Dendritic cell treated with granulocyte-macrophage colony-stimulating factor and Interleukin-4, amounts not matched to agents 40 ng/mL and 50 ng/mL, for 4 days (primary cell): ENCODE measurements around the gene HELB.
"Not testable (repeated sequence)": the region's sequence is repeated elsewhere in the genome, so short reads cannot be mapped to it uniquely, and the experiment has no call there.

Experiments
- H3K27ac Mint-ChIP-seq: one replicate; pipeline ENCODE4 v1.8.0; 2022; ENCODE audit warnings: mild to moderate bottlenecking, mixed read lengths
- H3K27me3 Mint-ChIP-seq: one replicate; pipeline ENCODE4 v1.8.0; 2022; ENCODE audit warnings: mild to moderate bottlenecking, mixed read lengths
- H3K36me3 Mint-ChIP-seq: one replicate; pipeline ENCODE4 v1.8.0; 2022; ENCODE audit warnings: low read depth, mixed read lengths
- H3K4me1 Mint-ChIP-seq: one replicate; pipeline ENCODE4 v1.8.0; 2022; ENCODE audit warnings: low read depth, mixed read lengths
- H3K4me3 Mint-ChIP-seq: one replicate; pipeline ENCODE4 v1.8.0; 2022; ENCODE audit warnings: mild to moderate bottlenecking, moderate library complexity, mixed read lengths
- H3K9me3 Mint-ChIP-seq: one replicate; pipeline ENCODE4 v1.8.0; 2022; ENCODE audit warnings: mixed read lengths
- intact Hi-C: fragments of 100-400 bp; cut with micrococcal nuclease; formaldehyde crosslinking; loops from one replicate; pipeline ENCODE4 v1.15.0; 2022

Gene HELB

DNA sequence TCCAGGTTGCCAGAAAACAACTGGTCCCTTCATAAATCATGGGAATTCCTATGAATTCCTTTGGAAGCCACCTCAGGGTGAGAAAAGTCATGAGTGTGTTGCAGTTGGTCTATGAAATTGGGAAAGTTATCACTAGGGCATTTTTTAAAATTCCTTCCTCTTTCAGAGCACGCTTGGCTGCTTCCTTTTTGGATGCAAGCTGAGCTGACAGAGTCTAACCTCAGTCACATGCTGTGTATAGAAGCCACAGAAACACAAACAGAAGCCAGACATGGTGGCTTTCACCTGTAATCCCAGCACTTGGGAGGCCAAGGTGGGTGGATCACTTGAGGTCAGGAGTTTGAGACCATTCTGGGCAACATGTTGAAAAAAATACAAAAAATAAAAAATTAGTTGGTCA is 21.7 kb upstream of the HELB start:
- intact Hi-C loops = no loop called here
- no peak overlapping the region for H3K4me3 Mint-ChIP-seq
- H3K27me3 Mint-ChIP-seq = no peaks in the 10 kb centered on the region
- H3K27ac Mint-ChIP-seq = peak overlapping the region; percentile 69
- H3K4me1 Mint-ChIP-seq = peaks cover 32% of the 10 kb centered on the region
- no peaks in the 10 kb centered on the region for H3K36me3 Mint-ChIP-seq
- H3K9me3 Mint-ChIP-seq = peaks cover 11% of the 10 kb centered on the region

DNA sequence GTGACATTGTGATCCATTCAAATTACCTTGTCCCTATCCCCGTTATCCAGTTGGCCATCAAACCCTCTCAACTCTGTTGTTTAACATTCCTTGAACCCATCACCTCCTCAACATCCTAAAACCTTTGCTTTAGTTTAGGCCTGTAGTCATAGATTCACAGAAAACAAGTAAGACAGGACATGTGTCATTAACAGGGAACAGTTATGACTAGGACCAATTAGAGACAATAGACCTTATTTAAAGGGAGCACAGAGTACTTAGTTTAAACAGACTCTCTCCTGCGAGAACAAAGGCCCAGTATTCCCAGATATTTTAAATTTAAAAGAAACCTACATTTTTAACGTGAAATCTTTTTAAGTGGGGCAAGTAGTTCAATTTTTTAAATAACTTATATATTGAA is 20.0 kb upstream of the HELB start:
- Mint-ChIP-seq H3K9me3 (peaks cover 11% of the 10 kb centered on the region), H3K27me3 (no peaks in the 10 kb centered on the region), H3K36me3 (no peaks in the 10 kb centered on the region), H3K4me1 (peaks cover 39% of the 10 kb centered on the region), H3K4me3 (no peak overlapping the region), H3K27ac (peak overlapping the region; percentile 11)
- intact Hi-C loops = no loop called here

DNA sequence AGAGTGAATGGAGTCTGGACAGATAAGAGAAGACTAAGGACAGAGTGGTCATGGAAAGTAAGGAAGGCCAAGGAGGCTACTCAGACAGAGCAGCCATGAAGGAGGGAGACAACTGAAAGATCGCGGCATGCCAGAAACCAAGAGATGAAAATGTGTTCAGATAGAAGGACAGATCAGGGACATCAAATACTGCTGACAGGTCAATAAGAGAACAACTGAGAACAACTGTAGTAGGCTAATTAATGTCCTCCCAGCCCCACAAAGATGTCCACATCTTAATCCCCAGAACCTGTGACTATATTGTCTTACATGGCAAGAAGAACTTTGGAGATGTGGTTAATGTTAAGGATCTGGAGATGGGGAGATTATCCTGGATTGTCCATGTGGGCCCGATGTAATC is 15.0 kb upstream of the HELB start:
- peaks cover 12% of the 10 kb centered on the region for H3K4me1 Mint-ChIP-seq
- H3K4me3 Mint-ChIP-seq = no peak overlapping the region
- H3K27ac Mint-ChIP-seq = no peak overlapping the region
- H3K36me3 Mint-ChIP-seq = no peaks in the 10 kb centered on the region
- intact Hi-C loops = no loop called here
- no peaks in the 10 kb centered on the region for H3K27me3 Mint-ChIP-seq
- no peaks in the 10 kb centered on the region for H3K9me3 Mint-ChIP-seq

DNA sequence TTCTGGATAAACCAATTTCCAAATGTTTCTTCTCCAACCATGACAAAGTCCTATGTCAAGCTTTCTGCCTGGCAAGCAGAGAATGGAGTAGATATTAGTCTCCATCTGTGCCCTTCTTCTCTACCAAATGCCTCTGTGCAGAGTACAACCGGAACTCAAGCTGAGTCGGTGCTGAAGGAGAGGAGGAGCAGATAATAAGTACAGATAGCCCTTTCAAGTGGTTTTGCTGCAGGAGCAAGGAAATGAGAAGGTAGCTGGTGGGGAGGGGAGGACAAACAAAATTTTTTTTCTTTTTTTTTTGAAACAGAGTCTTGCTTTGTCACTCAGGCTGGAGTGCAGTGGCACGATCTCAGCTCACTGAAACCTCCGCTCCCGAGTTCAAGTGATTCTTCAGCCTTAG is 14.2 kb upstream of the HELB start:
- Mint-ChIP-seq H3K9me3 (no peaks in the 10 kb centered on the region), H3K4me3 (no peak overlapping the region), H3K27ac (no peak overlapping the region), H3K4me1 (peaks cover 10% of the 10 kb centered on the region), H3K27me3 (no peaks in the 10 kb centered on the region), H3K36me3 (no peaks in the 10 kb centered on the region)
- intact Hi-C loops = no loop called here

DNA sequence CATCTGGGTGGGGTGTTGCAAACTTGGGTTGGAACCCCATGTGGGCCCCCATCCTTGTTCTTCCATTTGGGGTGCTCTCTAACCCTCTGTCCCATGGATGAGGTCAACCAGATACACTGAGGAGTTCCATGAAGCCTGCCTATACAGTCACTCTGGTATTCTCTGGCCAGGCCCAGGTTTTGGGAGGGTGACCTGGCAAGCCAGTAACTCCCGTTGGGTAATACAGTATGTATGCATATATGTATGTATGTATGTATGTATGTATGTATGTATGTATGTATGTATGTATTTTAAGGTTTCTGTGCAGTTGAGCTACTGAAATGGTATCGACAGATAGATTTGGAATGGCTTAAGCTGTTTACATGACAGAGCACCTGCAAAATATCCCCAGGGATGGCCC is 12.8 kb upstream of the HELB start:
- peaks cover 6% of the 10 kb centered on the region for H3K4me1 Mint-ChIP-seq
- H3K4me3 Mint-ChIP-seq = no peak overlapping the region
- no peaks in the 10 kb centered on the region for H3K9me3 Mint-ChIP-seq
- H3K36me3 Mint-ChIP-seq = no peaks in the 10 kb centered on the region
- intact Hi-C loops = no loop called here
- H3K27ac Mint-ChIP-seq = no peak overlapping the region
- no peaks in the 10 kb centered on the region for H3K27me3 Mint-ChIP-seq

DNA sequence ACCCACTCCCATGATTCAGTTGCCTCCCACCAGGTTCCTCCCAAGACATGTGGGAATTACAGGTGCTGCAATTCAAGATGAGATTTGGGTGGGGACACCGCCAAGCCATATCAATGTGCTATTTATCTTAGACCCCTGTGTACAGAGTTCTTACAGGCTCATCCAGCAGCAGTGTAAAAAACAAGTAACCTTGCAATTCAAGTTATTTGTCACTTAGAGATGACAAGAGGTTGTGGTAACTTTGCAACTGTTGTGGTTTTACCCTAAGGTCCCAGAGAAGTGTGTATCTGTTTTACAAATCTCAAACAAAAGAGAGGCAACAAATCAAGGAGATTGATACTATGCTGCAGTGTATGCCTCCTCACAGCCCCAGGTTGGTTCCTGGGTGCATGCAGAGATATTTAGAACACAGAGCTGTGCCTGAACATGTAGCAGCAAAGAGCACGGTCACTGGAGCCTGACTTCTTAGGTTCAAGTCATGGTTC is 11.5 kb upstream of the HELB start:
- no peaks in the 10 kb centered on the region for H3K36me3 Mint-ChIP-seq
- no peaks in the 10 kb centered on the region for H3K9me3 Mint-ChIP-seq
- intact Hi-C loops = no loop called here
- H3K27me3 Mint-ChIP-seq = no peaks in the 10 kb centered on the region
- no peak overlapping the region for H3K27ac Mint-ChIP-seq
- H3K4me1 Mint-ChIP-seq = peaks cover 6% of the 10 kb centered on the region
- no peak overlapping the region for H3K4me3 Mint-ChIP-seq

DNA sequence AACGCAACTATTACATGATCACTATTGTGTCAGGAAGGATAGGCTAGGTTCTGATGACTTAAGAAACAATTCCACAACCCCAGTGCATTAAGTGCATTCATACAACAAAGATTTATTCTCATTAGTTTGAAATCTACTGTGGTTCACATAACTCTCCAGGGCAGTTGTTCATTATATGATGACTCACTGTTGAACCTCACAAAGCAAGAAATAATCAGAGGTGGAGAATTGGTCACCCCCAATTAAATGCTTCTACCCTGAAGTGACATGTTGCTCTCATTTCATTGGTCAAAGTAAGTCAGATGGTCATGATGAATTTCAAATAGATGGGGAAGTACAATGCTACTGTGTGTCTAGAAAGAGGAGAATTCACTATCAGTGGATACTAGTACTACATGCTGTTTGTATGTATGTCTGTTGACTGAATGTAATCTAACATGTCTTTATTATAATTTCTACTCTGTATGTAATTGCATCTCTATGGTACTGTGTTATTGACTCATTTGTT is 6.1 kb upstream of the HELB start:
- no peaks in the 10 kb centered on the region for H3K36me3 Mint-ChIP-seq
- H3K27ac Mint-ChIP-seq = no peak overlapping the region
- intact Hi-C loops = no loop called here
- H3K4me1 Mint-ChIP-seq = peaks cover 7% of the 10 kb centered on the region
- H3K27me3 Mint-ChIP-seq = no peaks in the 10 kb centered on the region
- no peaks in the 10 kb centered on the region for H3K9me3 Mint-ChIP-seq
- H3K4me3 Mint-ChIP-seq = no peak overlapping the region

DNA sequence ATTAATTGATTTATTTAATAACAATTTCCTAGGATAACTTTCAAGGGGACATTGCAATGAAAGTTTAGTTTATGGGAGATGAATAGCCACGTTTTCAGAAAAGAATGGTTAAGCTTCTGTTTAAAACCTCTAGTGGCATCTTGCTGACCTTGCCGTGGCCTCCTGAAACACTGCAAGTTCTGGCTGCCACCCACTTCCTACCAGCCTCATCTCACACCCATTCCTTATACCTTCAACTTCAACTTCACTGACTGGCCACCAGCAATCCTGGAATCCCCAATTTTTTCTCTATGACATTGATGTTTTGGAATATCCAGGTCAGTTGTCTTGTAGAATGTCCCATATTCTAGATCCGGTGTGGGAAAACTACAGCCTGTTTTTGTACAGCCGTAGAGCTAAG is 5.2 kb upstream of the HELB start:
- Mint-ChIP-seq H3K4me3 (no peak overlapping the region), H3K9me3 (no peaks in the 10 kb centered on the region), H3K27me3 (no peaks in the 10 kb centered on the region), H3K27ac (no peak overlapping the region), H3K4me1 (peaks cover 10% of the 10 kb centered on the region), H3K36me3 (peaks cover 3% of the 10 kb centered on the region)
- intact Hi-C loops = no loop called here

DNA sequence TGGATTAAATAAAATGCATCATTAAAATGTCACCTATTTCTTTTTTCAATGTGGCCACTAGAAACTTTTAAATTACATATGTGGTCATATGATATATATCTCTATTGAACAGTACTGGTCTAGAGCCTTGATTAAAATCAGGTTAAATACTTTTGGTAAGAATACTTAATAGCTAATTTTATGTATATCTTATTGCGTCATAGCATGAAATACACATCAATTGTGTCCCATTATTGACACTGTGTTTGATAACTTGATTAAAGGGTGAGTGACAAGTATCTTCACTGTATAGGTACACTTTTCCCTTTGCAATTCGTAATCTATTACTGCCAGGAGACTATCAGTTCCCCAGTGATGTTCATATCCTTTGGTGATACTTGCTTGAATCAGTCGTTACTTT is 4.4 kb upstream of the HELB start:
- H3K27me3 Mint-ChIP-seq = no peaks in the 10 kb centered on the region
- H3K4me1 Mint-ChIP-seq = peaks cover 11% of the 10 kb centered on the region
- peaks cover 10% of the 10 kb centered on the region for H3K36me3 Mint-ChIP-seq
- no peaks in the 10 kb centered on the region for H3K9me3 Mint-ChIP-seq
- H3K4me3 Mint-ChIP-seq = no peak overlapping the region
- no peak overlapping the region for H3K27ac Mint-ChIP-seq
- intact Hi-C loops = no loop called here

DNA sequence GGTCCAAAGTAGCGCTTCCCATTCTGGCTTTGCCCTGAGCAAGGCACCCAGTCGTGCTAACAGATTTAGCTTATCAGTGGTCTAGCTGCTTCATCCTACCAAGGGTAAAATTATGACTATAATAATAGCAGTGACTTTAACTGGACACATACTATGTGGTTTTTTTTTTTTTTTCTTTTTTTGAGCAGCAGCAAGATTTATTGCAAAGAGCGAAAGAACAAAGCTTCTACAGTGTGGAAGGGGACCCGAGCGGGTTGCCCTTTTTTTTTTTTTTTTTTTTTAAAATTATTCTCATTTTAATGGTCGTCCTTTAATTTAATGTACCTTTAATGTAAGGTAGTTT is 505 bp downstream of the HELB start:
- H3K9me3 Mint-ChIP-seq = no peaks in the 10 kb centered on the region
- peaks cover 31% of the 10 kb centered on the region for H3K4me1 Mint-ChIP-seq
- intact Hi-C loops = loop anchor here (1.0 to 10.0 kb wide), 4 partner anchors 35 to 962 kb away; partner anchors contain the start of genes CAND1 and TMBIM4
- H3K27me3 Mint-ChIP-seq = no peaks in the 10 kb centered on the region
- peak overlapping the region; percentile 97 for H3K4me3 Mint-ChIP-seq
- H3K27ac Mint-ChIP-seq = peak overlapping the region; percentile 93
- peaks cover 42% of the 10 kb centered on the region for H3K36me3 Mint-ChIP-seq

DNA sequence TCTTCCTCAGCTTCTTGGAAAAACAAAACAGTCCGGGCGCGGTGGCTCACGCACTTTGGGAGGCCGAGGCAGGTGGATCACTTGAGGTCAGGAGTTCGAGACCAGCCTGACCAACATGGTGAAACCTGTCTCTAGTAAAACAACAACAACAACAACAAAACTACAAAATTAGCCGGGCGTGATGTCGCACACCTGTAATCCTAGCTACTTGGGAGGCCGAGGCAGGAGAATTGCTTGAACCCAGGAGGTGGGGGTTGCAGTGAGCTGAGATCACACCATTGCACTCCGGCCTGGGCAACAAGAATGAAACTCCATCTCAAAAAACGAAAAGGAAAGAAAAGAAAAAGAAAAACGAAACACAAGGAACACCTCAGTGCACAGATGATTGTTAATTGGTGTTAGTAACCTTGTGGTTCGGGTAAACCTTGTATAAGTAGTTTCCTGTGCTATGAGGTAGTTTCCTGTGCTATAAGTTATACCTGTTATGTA is 1.1 kb downstream of the HELB start:
- H3K4me3 Mint-ChIP-seq = peak overlapping the region; percentile 97
- intact Hi-C loops = loop anchor here (5.0 to 10.0 kb wide), 3 partner anchors 36 to 961 kb away; partner anchors contain the start of gene CAND1
- peaks cover 31% of the 10 kb centered on the region for H3K4me1 Mint-ChIP-seq
- H3K36me3 Mint-ChIP-seq = peaks cover 47% of the 10 kb centered on the region
- peak overlapping the region; percentile 93 for H3K27ac Mint-ChIP-seq
- not testable (repeated sequence) for H3K9me3 Mint-ChIP-seq, H3K27me3 Mint-ChIP-seq

DNA sequence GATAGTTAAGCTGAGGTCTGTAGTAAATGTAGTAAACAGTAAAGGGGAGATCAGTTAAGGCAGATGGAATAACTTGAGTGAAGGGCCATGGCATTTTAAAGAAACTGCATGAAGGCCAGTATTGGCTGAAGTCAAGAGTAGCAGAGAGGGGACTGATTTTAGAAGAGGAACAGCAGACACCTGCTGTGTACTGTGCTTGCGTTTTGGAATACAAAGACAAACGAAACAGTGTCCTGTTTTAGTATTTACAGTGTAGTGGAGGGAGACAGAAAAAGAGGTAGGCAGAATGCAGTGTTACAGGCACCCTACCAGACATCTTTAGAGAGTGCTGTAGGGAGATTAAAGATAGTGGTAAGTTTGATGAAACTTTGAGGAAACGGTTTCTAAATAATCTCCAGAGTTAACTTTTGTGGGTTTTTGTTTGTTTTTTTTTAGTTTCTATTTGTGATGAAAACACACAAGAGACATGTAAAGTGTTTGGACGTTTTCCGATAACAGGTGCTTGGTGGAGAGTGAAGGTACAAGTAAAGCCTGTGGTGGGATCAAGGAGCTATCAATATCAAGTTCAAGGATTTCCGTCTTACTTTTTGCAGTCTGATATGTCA is 2.1 kb downstream of the HELB start:
- H3K4me1 Mint-ChIP-seq = peaks cover 31% of the 10 kb centered on the region
- peak overlapping the region; percentile 46 for H3K27ac Mint-ChIP-seq

DNA sequence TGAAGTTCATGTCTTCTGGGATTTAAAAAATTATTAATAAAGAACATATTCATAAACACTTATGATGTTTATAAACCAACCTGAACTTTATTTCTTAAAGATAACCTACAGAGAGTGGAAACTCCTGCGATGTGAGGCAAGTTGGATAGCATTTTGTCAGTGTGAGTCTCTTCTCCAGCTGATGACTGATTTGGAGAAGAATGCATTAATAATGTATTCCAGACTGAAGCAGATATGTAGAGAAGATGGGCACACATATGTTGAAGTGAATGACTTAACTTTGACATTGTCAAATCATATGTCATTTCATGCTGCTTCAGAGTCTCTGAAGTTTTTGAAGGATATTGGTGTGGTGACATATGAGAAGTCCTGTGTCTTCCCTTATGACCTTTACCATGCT is 7.3 kb downstream of the HELB start:
- peaks cover 86% of the 10 kb centered on the region for H3K36me3 Mint-ChIP-seq
- intact Hi-C loops = loop anchor here (10.0 kb wide), 2 partner anchors 955 to 1135 kb away; partner anchors contain the start of gene CAND1
- H3K4me3 Mint-ChIP-seq = no peak overlapping the region
- H3K27me3 Mint-ChIP-seq = no peaks in the 10 kb centered on the region
- H3K4me1 Mint-ChIP-seq = peaks cover 44% of the 10 kb centered on the region
- H3K27ac Mint-ChIP-seq = no peak overlapping the region
- no peaks in the 10 kb centered on the region for H3K9me3 Mint-ChIP-seq

More for the DNA sequence above, 2.1 kb downstream of the HELB start:
- H3K36me3 Mint-ChIP-seq = peaks cover 54% of the 10 kb centered on the region
- intact Hi-C loops = loop anchor here (5.0 to 10.0 kb wide), 3 partner anchors 37 to 960 kb away; partner anchors contain the start of gene CAND1
- no peaks in the 10 kb centered on the region for H3K27me3 Mint-ChIP-seq
- peak overlapping the region; percentile 52 for H3K4me3 Mint-ChIP-seq
- H3K9me3 Mint-ChIP-seq = no peaks in the 10 kb centered on the region

DNA sequence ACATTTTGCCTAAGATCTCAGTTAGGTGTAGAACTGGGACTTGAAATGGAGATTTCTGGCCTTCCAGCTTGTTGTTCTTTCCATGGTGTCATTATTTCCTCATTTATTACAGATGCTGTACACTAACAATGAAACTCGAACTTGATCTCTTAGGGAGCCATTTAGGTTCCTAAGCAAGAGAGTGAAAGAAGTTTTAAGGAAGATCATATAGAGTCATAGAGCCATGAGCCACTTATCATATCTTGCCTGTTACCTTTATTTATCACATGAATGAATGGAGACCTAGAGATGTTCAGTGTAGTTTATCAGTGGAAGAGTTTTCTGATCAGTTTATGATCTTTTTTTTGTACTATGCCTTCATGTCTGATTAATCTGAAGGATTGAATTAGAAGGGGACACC is 9.9 kb downstream of the HELB start:
- peak overlapping the region; percentile 64 for H3K27ac Mint-ChIP-seq
- H3K9me3 Mint-ChIP-seq = no peaks in the 10 kb centered on the region
- no peak overlapping the region for H3K4me3 Mint-ChIP-seq
- intact Hi-C loops = loop anchor here (10.0 kb wide), 1 partner anchor 1137 kb away; no protein-coding TSS in a partner anchor
- H3K36me3 Mint-ChIP-seq = peaks cover 65% of the 10 kb centered on the region
- peaks cover 35% of the 10 kb centered on the region for H3K4me1 Mint-ChIP-seq
- no peaks in the 10 kb centered on the region for H3K27me3 Mint-ChIP-seq
